DLD1 (cell line): ENCODE results near the gene BROX.
"Not testable (repeated sequence)": the region's sequence is repeated elsewhere in the genome, so short reads cannot be mapped to it uniquely, and the experiment has no call there.

ENCODE experiments used
- in situ Hi-C: cut with HindIII; loops from 2 replicates; pipeline ENCODE4 v1.10.0; 2017; ENCODE audit warnings: low sequenced_read_pairs

BROX gene

DNA sequence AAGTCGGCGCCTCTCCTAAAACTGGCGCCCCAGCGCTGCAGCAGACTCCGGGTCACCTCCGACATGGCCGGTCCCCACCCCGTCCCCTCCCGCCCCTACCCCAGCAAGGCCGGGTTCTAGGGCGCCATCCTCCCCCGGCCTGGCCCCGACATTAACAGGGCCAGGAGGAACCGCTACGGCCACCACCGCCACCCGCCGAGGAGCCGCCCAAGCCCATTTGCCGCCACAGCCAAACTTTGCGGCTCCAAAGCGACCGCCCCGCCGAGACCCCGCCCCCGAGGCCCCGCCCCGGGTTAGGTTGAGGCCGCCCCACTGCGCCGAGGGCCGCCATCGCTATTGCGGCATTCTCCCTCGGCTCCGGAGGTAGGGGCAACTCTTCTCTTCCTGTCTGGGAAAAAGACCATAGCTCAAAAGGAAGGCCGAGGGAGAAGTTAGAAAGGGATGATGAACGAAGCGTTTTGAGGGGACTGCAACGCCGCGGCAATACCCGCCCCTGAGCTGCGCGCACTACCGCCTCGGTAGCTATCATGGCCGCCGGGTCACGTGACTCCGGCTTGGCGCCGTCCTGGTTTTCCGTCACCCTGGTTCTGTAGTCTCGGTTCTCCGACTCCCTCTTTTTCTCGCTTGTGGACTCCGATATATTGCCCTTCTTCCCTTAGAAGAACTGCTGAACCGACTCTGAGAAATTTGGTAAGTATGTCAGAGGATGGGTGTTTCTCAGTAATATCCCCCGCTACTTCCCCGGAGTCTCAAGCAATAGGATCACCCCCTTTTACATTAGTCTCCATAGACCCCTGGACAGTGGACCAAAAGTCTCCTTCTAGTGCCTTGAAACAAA is at the start of gene BROX, which contains the start of gene AIDA:
Gene BROX (plus strand): TSS at position 312 of the 838 bp plus-strand sequence. CDS start 3,136 bp downstream, outside the sequence.
Gene AIDA (minus strand): TSS at position 239 of the 838 bp plus-strand sequence. CDS start 174 bp downstream, at position 65.
- in situ Hi-C loops = no loop called here

- in situ Hi-C loops = no loop called here
Observed at GRCh38 chr1:222663431-222663934, 48.9 kb upstream of the BROX start.

GRCh38 chr1:222665964-222666363 is 46.4 kb upstream of the BROX start:
- in situ Hi-C loops = no loop called here

- in situ Hi-C loops = not testable (repeated sequence)
Observed at GRCh38 chr1:222668184-222668583, 44.2 kb upstream of the BROX start.

DNA sequence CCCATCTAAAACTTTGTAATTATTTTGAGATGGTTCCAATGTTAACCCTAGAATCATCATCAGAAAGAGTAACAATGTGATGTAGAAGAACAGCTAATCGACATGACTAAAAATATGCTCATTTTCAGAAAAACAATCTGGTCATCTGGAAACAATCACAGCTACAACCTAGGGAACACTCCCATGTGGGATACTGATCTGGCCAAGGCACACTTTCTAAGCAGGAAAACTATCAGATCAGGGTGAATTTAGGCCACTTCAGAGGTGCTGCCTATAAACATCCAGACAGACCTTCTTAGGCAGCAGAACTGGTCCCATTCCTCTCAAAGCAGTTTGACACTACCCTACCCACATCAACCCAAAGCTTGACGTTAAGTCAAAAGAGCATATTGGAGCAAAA is 43.3 kb upstream of the BROX start:
- in situ Hi-C loops = not testable (repeated sequence)

DNA sequence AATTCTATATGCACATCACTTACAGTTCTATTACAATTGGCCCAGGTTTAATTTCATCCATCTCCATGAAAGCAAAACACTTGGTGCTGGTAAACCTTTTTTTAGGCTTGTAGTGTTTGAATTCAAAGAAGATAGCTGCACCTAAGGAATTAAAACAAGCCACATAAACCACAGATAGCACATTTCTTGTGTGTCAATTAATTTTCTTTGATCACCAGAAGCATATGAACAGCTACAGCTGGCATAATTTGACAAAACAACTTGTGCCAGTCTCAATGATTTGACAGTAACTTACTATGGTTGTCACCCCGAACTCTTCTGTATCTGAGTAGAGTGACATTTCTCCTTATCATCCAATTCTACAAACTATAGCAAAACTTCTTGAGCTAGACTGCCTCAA is 42.3 kb upstream of the BROX start:
- in situ Hi-C loops = no loop called here

- in situ Hi-C loops = loop anchor here (5.0 kb wide), 1 partner anchor 67 kb away; no protein-coding TSS in a partner anchor
Observed at GRCh38 chr1:222680080-222680479, 32.3 kb upstream of the BROX start.

DNA sequence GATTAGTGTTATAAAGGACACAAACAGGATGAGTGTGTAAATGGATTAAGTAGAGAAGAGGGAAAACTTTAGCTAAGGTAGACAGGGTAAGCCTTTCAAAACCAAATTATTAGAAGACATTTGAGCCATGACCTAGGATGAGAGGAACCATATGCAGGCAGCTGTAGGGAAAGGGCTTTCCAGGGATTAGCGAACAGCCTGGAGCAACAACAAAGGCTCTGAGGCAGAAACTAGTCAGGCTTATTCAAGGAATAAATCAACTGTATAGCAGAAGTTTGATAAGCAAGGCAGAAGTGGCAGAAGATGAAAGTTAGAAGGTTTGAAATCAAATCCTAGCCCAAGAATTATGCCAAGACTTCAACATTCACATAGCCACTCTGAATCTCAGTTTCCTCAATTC is 21.3 kb upstream of the BROX start:
- in situ Hi-C loops = no loop called here

GRCh38 chr1:222694927-222695326 is 17.4 kb upstream of the BROX start:
- in situ Hi-C loops = no loop called here

- in situ Hi-C loops = no loop called here
Observed at GRCh38 chr1:222696741-222697140, 15.6 kb upstream of the BROX start.

DNA sequence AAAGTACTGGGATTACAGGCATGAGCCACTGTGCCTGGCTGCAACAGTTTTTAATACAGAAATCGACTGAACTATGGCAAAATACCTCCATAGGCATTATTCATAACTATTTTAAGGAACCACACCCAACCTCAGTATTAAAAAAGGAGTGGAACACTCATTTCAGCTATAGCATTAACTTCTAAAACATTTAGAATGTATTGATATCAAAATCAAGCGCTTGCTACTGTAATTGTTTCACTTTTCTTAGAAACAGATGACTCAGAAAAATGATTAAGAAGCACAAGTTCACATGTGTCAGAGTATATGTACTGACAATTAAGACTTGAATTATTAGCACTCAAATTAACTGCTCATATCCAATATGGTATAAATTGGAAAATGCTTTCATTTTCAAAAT is 15.2 kb upstream of the BROX start:
- in situ Hi-C loops = no loop called here

DNA sequence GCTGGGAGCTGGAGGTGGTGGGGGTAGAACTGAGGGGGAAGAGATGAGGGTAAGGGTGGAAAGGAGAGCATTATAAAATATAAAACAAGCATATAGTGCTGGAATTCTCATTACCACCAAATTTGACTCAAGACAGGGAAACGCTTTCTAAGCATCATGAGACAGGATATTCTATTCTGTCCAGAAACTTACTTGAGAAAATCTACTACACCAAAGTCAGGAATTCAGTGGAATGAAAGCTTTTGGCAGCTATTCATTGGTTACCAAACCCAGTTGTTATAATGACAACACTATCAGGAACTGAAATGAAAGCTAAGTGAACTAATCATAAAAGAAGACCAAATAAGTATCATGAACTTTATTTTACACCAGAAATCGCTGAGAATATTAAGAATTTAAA is 14.5 kb upstream of the BROX start:
- in situ Hi-C loops = no loop called here

GRCh38 chr1:222702210-222702609 is 10.2 kb upstream of the BROX start:
- in situ Hi-C loops = no loop called here

- in situ Hi-C loops = no loop called here
Observed at GRCh38 chr1:222704260-222704659, 8.1 kb upstream of the BROX start.

DNA sequence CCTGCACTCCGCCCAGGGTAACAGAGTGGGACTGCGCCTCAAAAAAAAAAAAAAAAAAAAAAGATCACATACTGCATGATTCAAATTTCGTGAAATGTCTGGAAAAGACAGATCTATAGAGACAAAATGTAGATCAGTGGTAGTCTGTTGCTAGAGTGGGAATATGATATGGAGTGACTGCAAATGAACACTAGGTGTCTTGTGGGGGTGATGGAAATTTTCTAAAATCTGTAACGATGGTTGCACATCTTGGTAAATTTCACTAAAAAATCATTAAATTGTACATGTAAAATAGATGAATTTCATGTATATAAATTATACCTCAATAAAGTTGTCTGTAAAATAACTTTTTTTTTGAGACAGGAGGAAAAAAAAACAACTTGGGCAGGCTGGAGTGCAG is 5.5 kb upstream of the BROX start:
- in situ Hi-C loops = no loop called here

DNA sequence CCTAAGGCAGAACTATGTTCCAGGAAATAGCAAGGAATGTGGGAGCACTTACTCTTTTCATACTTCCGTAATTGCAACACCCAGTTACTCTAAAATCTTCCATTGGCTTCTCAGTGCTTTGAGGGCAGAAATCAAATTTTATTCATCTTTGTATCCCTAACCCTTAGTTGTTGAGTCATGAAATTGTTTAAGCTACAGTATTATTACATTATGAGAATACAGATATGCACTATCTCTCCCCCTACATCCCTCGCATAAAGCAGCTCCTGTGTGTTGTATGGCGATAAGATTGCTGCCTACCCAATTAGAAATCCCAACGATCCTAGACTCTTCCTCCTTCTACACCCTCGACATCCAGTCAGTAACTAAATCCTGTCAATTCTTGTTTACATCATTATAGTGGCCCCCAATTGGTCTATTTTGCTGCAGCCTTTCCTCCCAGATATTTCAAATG is 2.6 kb upstream of the BROX start:
- in situ Hi-C loops = no loop called here

DNA sequence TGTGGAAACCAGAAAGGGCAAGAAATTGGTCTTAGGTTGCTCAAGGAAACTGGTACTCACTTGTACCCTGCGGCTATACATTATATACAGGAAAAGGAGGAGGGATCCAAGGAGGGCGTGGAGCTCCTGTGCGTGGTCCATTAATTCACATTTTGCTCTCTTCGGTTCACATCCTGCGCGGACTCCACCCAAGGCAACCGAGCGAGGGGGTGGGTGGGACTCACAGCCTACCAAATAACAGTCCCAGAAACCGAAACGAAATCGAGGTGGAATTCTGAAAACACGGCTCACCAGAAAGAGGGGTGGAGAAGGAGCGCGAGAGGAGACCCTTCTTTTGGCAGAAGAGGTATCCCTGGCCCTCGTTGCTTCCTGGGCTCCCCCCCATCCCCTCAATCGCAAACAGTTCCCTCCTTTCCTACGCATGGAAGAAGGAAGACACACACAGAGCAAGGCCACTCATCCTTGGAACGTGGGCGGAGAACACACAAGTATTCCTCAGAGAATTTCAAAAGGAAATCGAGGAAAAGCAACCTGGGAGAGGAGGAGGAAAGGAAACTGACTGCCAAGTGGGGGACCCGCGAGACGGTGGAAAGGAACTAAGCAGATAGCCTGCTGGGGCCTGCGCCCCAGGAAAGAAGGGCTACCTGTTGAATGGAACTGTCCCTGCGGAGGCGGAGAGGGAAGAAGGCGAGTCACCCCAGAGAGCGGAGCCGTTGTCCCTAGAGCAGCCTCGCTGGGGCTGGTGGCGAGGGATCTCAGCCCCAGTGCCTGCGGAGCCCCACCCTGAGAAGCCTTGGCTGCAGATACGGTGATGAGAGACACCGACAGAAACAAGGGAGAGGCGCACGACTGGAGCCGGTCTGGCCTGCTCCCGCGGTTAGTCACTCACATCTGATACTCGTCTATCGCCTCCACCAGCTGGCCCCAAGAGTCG is 778 bp upstream of the BROX start:
- in situ Hi-C loops = no loop called here

- in situ Hi-C loops = no loop called here
Observed at GRCh38 chr1:222713091-222713961, 962 bp downstream of the BROX start.

DNA sequence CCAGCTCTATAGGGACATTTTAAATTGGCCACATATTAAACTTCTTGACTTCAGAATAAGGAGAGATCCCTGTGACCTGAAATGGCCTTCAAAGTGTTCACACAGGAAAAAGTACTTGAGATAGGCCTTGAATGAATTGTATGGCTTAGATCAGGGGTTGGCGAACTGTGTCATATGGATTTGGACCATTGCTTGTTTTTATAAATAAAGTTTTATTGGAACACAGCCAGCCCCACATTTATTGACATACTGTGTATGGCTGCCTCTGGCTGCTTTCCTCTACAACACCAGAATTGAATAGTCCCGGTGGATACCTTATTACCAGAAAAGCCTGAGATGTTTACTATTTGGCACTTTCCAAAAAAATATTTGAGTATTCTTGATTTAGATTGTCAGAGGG is 4.0 kb downstream of the BROX start:
- in situ Hi-C loops = no loop called here

- in situ Hi-C loops = no loop called here
Observed at GRCh38 chr1:222728746-222729145, 16.4 kb downstream of the BROX start.
